SJSA1 (cell line): ENCODE results near the gene FXYD4. TPM values are rescaled to one million over a fixed set of nuclear protein-coding genes. Genes with fewer than 3 reads are reported as not detected.

ENCODE experiments used
- DNase-seq, 2 experiments: peaks; one replicate each; pipeline ENCODE4 v3.0.0-alpha.2; 2015 to 2020; ENCODE audit warnings: low spot score in 2 of 2, low read depth in 1 of 2
- H3K27ac ChIP-seq: fragments of 250-450 bp; sonication (Bioruptor Pico); 2 replicates; pipeline ENCODE4 v1.5.1; 2020; ENCODE audit warnings: mild to moderate bottlenecking, moderate library complexity
- H3K27me3 ChIP-seq: fragments of 250-450 bp; sonication (Bioruptor Pico); replicated peaks from 2 replicates; pipeline ENCODE4 v1.5.1; 2020; ENCODE audit warnings: mild to moderate bottlenecking, moderate library complexity
- H3K36me3 ChIP-seq: fragments of 250-450 bp; sonication (Bioruptor Pico); 2 replicates; pipeline ENCODE4 v1.5.1; 2020; ENCODE audit warnings: mild to moderate bottlenecking
- H3K4me1 ChIP-seq: fragments of 250-450 bp; sonication (Bioruptor Pico); replicated peaks from 2 replicates; pipeline ENCODE4 v1.6.1; 2021; ENCODE audit warnings: mild to moderate bottlenecking
- H3K4me3 ChIP-seq: fragments of 250-450 bp; sonication (Bioruptor Pico); 2 replicates; pipeline ENCODE4 v1.5.1; 2020; ENCODE audit warnings: mild to moderate bottlenecking
- H3K9me3 ChIP-seq: fragments of 250-450 bp; sonication (Bioruptor Pico); replicated peaks from 2 replicates; pipeline ENCODE4 v1.5.1; 2020; ENCODE audit warnings: mild to moderate bottlenecking
- total RNA-seq: library from RNA; depleted of rRNA; stranded (reverse); fragments of >200 nt; shearing (Covaris generic); gene quantifications from 2 replicates; pipeline ENCODE4 v1.2.3, GENCODE V29; 2014

The FXYD4 gene
- total RNA-seq, 1 experiment from 2014 or later: not detected

DNA sequence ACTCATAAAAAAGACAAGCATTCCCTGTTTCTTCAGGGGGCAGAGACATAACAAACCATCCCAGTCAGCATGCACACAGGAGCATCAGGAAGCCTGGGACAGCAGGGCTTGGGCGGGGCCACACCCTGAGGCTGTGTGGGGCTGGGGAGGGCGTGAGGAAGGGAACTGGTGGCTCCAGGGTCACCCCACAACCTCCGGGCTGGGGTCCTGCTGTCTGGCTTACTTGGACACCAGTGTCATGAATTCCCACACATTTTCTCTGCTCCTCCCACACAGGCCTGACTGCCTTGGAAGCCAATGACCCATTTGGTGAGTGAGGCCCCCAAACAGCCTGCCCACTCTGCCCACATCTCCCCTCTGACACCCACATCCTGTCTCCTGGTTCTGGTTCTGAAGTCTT lies 2.8 kb downstream of the FXYD4 start:
- H3K36me3 ChIP-seq: no peaks in the 10 kb centered on the region
- no peak for DNase-seq
- H3K27me3 ChIP-seq: no peaks in the 10 kb centered on the region
- H3K27ac ChIP-seq: no peak overlapping the region
- no peaks in the 10 kb centered on the region for H3K9me3 ChIP-seq
- H3K4me3 ChIP-seq: no peak overlapping the region
- H3K4me1 ChIP-seq: no peaks in the 10 kb centered on the region

DNA sequence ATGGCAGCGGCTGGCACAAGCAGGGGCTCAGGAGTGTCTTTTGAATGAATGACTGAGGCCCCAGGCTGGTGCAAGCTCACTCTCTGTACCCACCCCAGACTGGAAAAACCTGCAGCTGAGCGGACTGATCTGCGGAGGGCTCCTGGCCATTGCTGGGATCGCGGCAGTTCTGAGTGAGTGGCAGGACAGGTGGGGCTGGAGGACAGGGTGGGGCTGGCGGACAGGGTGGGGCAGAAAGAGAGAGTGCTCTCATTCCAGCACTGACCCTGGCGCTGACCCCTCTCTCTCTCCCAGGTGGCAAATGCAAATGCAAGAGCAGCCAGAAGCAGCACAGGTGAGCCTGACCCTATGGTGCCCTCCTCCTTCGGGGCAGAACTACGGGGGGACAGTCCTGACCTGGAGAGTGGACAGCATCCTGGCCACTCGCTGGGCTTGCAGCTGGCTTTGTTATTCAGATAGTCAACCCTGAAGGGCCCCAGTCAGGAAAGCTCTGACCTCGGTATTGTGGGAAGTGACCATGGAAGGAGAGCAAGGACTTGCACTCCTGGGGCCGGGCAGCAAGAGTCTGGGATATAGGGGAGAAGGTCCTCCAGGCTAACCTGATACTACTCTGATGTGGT lies 4.1 kb downstream of the FXYD4 start:
- Histone ChIP-seq H3K36me3 (no peaks in the 10 kb centered on the region), H3K9me3 (no peaks in the 10 kb centered on the region), H3K27me3 (no peaks in the 10 kb centered on the region), H3K27ac (no peak overlapping the region), H3K4me1 (no peaks in the 10 kb centered on the region), H3K4me3 (no peak overlapping the region)
- no peak for DNase-seq

DNA sequence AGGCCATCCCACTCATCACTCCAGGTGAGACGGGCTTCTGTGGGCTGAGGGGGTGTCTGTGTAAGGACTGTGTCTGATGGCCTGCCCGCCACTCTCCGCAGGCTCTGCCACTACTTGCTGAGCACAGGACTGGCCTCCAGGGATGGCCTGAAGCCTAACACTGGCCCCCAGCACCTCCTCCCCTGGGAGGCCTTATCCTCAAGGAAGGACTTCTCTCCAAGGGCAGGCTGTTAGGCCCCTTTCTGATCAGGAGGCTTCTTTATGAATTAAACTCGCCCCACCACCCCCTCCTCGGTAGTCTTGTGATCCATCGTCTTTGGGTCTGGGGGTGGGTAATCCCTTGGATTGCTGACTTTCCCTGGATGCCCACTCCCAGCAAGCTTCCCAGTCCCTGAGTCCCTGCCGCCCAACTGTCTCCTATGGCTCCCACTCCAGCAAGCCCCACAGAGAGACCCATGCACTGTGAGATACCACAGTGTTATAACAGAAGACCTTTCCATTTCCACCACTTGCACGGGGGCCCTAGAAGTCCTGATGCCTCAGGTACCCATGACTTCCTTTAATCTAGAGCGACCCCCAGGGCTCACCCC lies 4.7 kb downstream of the FXYD4 start:
- Histone ChIP-seq H3K27ac (no peak overlapping the region), H3K9me3 (no peaks in the 10 kb centered on the region), H3K27me3 (no peaks in the 10 kb centered on the region), H3K4me3 (no peak overlapping the region), H3K4me1 (no peaks in the 10 kb centered on the region), H3K36me3 (no peaks in the 10 kb centered on the region)
- DNase-seq: no peak

DNA sequence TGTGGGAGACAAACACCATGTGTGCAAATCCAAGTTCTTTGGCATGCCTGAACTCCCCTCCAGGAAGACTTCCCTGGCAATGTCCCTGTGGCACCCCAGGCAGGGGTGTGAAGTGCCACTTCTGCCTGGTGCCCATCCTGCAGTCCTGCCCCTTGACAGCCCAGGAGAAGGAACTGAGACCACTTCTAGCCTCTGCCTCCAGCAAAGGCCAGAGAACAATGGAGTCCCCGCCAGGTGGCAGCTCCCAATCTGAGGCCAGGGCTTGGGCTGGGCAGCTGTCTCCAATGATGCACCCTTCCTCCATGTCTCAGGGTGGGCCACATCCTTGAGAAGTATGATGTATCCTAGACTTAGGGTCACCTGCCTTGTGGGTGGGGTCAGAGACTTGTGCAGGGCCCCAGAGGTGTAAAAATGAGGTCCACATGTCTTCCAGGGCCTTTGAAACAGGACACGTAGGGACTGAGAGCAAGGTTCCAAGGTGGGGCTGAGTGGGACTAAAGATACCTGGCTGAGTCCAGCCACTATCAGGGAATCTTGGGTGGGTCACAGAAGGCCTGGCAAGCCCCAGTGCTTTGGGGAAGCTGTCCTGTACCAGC lies 5.5 kb downstream of the FXYD4 start:
- Histone ChIP-seq H3K27ac (no peak overlapping the region), H3K4me3 (no peak overlapping the region), H3K36me3 (no peaks in the 10 kb centered on the region), H3K9me3 (no peaks in the 10 kb centered on the region), H3K27me3 (no peaks in the 10 kb centered on the region), H3K4me1 (no peaks in the 10 kb centered on the region)
- no peak for DNase-seq

DNA sequence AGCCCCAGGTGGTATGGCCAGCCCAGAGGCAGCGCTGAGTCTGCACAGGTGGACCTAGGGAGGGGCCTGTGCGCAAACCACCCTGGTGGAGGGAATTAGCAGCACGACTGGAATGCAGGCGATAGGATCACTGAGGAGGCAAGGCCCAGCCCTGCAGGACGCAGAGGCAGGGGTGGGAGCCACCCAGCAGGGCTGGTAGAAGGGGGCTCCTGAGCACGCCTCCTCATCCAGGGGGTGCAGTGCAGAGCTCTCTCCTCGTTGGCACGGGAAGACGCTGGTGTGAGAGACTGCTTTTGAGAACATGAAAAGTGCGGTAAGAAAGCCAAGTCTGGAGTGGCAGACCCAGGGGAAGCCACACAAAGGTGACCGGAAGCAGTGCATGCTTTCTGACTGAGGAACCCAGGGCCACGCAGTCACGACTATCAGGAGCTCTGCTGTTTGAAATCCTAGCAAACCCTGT lies 6.0 kb downstream of the FXYD4 start:
- DNase-seq: no peak
- Histone ChIP-seq H3K27me3 (no peaks in the 10 kb centered on the region), H3K9me3 (no peaks in the 10 kb centered on the region), H3K27ac (no peak overlapping the region), H3K4me3 (no peak overlapping the region), H3K4me1 (no peaks in the 10 kb centered on the region), H3K36me3 (no peaks in the 10 kb centered on the region)

DNA sequence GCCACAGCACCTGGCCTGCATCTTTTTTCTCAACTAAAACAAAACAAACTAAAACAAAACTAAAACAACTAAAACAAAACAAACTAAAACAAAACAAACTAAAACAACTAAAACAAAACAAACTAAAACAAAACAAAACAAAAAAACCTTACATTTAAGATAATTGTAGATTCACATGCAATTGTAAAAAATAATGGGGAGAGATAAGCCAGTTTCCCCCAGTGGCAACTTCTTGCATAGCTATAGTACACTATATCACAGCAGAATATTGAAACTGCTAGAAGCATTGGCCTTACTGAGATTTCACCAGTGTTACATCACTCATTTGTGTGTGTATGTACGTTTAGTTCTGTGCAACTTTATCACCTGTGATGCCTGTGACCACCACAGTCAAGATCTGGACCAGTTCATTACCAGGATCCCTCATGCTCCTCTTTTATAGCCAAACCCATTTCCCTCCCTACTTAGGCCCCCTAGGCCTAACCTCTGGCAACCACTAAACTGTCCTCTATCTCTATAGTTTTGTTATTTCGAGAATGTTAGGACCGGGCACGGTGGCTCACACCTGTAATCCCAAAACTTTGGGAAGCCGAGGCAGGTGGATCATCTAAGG lies 9.3 kb downstream of the FXYD4 start:
- no peak for DNase-seq
- H3K4me1 ChIP-seq: no peaks in the 10 kb centered on the region
- H3K27me3 ChIP-seq: no peaks in the 10 kb centered on the region
- no peak overlapping the region for H3K27ac ChIP-seq
- peaks cover 10% of the 10 kb centered on the region for H3K36me3 ChIP-seq
- no peaks in the 10 kb centered on the region for H3K9me3 ChIP-seq
- H3K4me3 ChIP-seq: no peak overlapping the region

DNA sequence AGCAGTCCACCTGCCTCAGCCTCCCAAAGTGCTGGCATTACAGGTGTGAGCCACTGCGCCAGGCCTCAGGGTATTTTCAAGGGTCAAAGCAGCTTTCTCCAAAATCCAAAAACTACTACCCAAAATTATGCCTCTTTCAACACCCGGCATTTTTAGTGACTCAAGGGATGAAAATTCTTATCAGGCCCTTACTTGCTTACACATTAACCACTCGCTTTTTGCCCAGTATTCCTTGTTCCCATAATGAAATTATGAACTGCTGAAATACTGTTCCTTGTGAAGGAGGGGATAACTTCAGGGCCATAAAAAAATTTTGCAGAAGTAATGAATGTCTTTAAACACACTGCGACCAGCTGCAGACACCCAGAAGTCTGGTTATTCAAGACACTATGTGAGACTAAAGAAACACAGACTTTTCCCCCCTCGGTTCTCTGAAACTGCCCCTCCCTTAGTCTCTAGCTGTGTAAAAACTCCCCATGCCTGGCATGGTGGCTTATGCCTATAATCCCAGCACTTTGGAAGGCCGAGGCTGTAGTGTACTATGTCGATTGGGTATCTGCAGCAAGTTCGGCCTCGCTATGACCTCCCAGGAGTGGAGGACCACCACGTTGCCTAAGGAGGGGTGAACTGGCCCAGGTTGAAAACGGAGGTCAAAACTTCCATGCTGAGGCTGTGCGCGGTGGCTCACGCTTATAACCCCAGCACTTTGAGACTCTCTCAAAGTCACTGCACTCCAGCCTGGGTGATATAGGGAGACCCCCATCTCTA lies 12.0 kb downstream of the FXYD4 start:
- no peaks in the 10 kb centered on the region for H3K4me1 ChIP-seq
- peaks cover 37% of the 10 kb centered on the region for H3K36me3 ChIP-seq
- DNase-seq: no peak
- no peaks in the 10 kb centered on the region for H3K27me3 ChIP-seq
- no peak overlapping the region for H3K4me3 ChIP-seq
- no peaks in the 10 kb centered on the region for H3K9me3 ChIP-seq
- H3K27ac ChIP-seq: no peak overlapping the region

DNA sequence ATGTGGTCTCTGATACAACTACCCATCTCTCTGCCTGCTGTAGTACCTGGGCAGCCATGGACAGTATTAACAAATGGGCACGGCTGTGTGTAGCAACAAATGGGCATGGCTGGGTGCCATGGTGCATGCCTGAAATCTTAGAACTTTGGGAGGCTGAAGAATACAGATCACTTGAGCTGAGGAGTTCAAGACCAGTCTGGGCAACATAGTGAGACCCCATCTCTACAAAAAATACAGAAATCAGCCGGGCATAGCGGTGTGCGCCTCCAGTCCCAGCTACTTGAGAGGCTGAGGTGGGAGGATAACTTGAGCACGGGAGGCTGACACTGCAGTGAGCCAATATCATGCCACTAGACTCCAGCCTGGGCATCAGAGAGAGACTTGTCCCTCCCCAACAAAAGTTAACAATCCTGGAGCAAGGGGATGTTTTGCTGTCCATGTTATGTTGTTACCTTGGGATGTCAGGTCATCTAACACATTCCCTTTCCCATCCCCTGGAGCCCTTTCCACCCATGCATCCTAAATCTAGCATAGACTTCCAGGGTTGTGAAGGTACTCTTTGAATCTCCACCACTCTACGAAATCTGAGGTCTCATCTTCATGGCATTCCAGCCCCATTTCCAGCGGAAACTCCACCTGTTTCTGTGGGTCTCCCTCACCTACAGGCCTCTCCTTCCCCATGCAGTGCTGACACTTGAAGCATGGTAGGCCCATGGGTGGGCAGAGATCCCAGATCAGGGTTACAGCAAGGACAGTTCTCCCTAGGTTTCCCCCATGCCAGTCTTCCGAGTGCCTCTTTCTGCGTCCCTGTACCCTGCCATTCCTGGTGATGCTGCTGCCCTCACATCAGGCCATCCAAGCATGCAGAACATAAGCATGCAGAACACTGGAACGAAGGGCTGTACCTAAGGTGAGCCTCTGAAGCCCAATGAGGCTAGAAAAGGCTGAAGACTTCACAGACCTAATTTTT lies 13.1 kb downstream of the FXYD4 start:
- no peak overlapping the region for H3K27ac ChIP-seq
- no peak for DNase-seq
- peaks cover 48% of the 10 kb centered on the region for H3K36me3 ChIP-seq
- H3K4me1 ChIP-seq: no peaks in the 10 kb centered on the region
- H3K9me3 ChIP-seq: no peaks in the 10 kb centered on the region
- no peak overlapping the region for H3K4me3 ChIP-seq
- no peaks in the 10 kb centered on the region for H3K27me3 ChIP-seq

DNA sequence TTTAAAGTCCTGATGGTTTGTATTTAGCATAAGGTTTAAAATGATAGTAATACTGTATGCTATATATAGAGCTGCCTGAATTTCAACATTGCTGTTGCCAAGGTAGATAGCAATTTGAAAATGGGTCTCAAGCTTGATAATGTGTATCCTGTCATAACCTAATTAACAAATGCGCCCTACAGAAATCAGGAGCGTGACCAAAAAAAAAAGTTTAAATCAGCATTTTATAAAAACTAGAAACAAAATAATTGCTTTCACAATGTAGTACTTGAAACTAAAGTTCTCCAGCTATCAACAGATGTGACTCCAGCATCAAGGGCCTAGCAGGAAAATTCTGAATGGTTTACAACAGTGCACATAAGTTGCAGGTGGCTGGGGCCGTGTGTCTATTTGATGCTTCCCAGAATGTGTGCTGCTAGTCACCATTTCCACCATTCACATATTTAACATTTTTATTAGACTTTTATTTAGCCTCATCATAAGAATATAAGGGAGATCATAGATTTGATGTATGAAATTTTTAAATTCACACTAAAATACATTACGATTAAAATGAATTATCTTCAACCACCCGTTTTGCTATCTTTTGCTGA lies 14.1 kb downstream of the FXYD4 start:
- no peak for DNase-seq
- Histone ChIP-seq H3K27ac (no peak overlapping the region), H3K4me1 (no peaks in the 10 kb centered on the region), H3K4me3 (no peak overlapping the region), H3K9me3 (no peaks in the 10 kb centered on the region), H3K27me3 (no peaks in the 10 kb centered on the region), H3K36me3 (peaks cover 58% of the 10 kb centered on the region)

DNA sequence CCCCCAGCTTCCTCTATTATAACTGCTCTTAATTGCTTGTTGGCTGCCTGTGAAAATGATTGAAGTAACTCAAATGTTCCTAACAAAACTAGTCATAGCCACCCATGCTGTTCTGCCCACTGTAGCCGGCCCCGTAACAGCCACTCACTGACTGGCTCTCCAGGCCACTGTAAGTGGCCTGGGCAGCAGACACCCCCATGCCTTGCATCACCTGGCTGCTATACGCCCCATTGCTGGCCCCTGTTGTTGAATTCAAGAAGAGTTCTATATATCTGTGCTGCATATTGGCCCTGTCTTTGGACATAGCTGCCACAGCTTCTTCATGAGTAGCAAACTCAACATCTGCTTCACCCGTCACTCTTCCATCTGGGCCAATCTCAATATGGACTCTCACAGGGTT lies 15.1 kb downstream of the FXYD4 start:
- no peak overlapping the region for H3K27ac ChIP-seq
- H3K4me1 ChIP-seq: no peaks in the 10 kb centered on the region
- no peak for DNase-seq
- H3K27me3 ChIP-seq: no peaks in the 10 kb centered on the region
- no peaks in the 10 kb centered on the region for H3K9me3 ChIP-seq
- H3K4me3 ChIP-seq: no peak overlapping the region
- peaks cover 68% of the 10 kb centered on the region for H3K36me3 ChIP-seq

DNA sequence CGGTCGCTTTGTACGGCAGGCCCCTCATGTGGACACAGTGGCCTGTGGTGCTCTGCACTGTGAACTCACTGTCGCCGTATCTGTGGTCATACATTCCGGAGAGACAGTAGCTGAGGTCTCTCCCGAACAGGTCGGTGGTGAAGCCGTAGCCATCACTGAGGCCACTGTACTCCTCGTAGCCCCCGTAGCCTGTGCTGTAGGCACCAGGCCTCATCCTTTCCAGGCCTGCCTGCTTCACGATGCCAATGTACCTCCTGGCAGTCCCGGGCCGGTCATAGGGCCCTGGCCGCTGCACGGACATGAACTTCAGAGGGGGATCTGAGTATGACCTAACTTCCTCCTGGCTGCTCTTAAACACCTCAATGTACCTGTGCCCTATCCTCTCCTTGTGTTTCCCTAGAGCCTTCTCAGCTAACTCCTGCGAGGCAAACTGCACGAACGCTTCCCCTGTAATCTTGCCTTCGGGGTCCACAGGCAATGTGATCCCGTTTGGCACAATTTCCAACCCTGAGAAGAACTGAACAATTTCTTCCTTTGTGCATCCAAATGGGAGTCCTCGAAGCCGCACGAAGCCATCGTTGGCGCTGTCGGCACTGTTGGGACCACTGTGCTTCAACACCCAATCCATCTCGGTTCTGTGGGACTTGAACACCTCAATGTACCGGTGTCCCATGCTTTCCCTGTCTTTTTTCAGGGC lies 15.7 kb downstream of the FXYD4 start:
- Histone ChIP-seq H3K4me3 (no peak overlapping the region), H3K27me3 (no peaks in the 10 kb centered on the region), H3K9me3 (no peaks in the 10 kb centered on the region), H3K36me3 (peaks cover 74% of the 10 kb centered on the region), H3K4me1 (no peaks in the 10 kb centered on the region), H3K27ac (no peak overlapping the region)
- no peak for DNase-seq

DNA sequence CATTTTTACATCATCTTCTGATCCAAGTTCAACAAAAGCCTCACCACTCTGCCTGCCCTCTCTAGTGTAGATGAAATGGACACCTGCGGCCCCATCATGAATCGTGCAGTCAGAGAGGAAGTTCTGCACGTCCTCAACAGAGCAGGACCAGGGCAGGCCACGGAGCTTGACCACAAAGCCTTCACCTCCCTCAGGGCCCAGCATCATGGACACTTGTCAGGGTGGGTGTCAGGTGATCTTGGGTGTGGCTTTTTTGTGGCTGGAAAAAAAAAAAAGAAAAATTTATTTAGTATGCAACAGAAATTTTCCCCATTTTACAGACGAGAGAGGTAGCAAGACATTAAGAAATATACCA lies 16.2 kb downstream of the FXYD4 start:
- Histone ChIP-seq H3K27me3 (no peaks in the 10 kb centered on the region), H3K4me1 (no peaks in the 10 kb centered on the region), H3K27ac (no peak overlapping the region), H3K9me3 (no peaks in the 10 kb centered on the region), H3K4me3 (no peak overlapping the region), H3K36me3 (peaks cover 79% of the 10 kb centered on the region)
- DNase-seq: no peak
